Esophagus squamous epithelium (tissue), 5 donors: ENCODE results near the gene LHX1. TPM values are rescaled to one million over a fixed set of nuclear protein-coding genes. Genes with fewer than 3 reads are reported as not detected.

Experiments
- DNase-seq: peaks from one replicate; lab custom pipeline; 2025; lab: John Stamatoyannopoulos, UW
- H3K27ac ChIP-seq, 4 donors: fragments of 200-600 bp; sonication (generic); one replicate each; pipeline ENCODE4 v1.5.1; 2016 to 2019; ENCODE audit warnings: mild to moderate bottlenecking in 1 of 4
- H3K27me3 ChIP-seq, 4 donors: fragments of 200-600 bp; sonication (generic); 1 replicate in 3 of 4; 2 replicates in 1 of 4; pipeline versions ENCODE4 v1.5.1 to v1.6.0; 2017 to 2021; ENCODE audit warnings: antibody characterized with exemption in 1 of 4
- H3K36me3 ChIP-seq, 3 donors: fragments of 200-600 bp; sonication (generic); one replicate each; pipeline ENCODE4 v1.5.1; 2016 to 2019
- H3K4me1 ChIP-seq, 3 donors: fragments of 200-600 bp; sonication (generic); one replicate each; pipeline ENCODE4 v1.5.1; 2017 to 2019
- H3K4me3 ChIP-seq, 4 donors: fragments of 200-600 bp; sonication (generic); 1 replicate in 3 of 4; 2 replicates in 1 of 4; pipeline ENCODE4 v1.5.1; 2016 to 2019; ENCODE audit warnings: mild to moderate bottlenecking in 2 of 4, moderate library complexity in 1 of 4
- H3K9me3 ChIP-seq, 3 donors: fragments of 200-600 bp; sonication (generic); one replicate each; pipeline ENCODE4 v1.5.1; 2016 to 2019
- CTCF ChIP-seq, 6 experiments: fragments of 450-650 bp in 4 of 6; fragments of 200-600 bp in 2 of 6; sonication (generic) in 2 of 6; IDR thresholded peaks; one replicate each; pipeline ENCODE4 v1.5.1; 2016 to 2019; ENCODE audit warnings: antibody characterized with exemption in 6 of 6, mild to moderate bottlenecking in 4 of 6, moderate library complexity in 4 of 6
- POLR2A ChIP-seq, 4 donors: fragments of 450-650 bp; IDR thresholded peaks; one replicate each; pipeline ENCODE4 v1.6.1; 2017; ENCODE audit warnings: antibody characterized with exemption in 4 of 4, mild to moderate bottlenecking in 4 of 4, moderate library complexity in 3 of 4
- WGBS, 2 donors: methylation state at CpG; one replicate each; pipeline ENCODE4 v1.1.5; 2018; 5-methylcytosine and 5-hydroxymethylcytosine counted together
- intact Hi-C: fragments of 100-400 bp; cut with DNase I; formaldehyde crosslinking; loops from one replicate; pipeline ENCODE4 v1.15.0; 2022
- small RNA-seq, 4 donors: library from RNA; depleted of rRNA; stranded (forward); fragments of <200 nt; gene quantifications; one replicate each; pipeline ENCODE3, GENCODE V24; 2016
- total RNA-seq, 4 donors: library from RNA; depleted of rRNA; stranded (reverse); fragments of >200 nt; gene quantifications; one replicate each; pipeline ENCODE4 v1.1.0, GENCODE V29; 2016
- donor health status: DM: yes; HTN: yes; CAD: no.

Gene LHX1
- total RNA-seq, 4 donors from 2014 or later = not detected

DNA sequence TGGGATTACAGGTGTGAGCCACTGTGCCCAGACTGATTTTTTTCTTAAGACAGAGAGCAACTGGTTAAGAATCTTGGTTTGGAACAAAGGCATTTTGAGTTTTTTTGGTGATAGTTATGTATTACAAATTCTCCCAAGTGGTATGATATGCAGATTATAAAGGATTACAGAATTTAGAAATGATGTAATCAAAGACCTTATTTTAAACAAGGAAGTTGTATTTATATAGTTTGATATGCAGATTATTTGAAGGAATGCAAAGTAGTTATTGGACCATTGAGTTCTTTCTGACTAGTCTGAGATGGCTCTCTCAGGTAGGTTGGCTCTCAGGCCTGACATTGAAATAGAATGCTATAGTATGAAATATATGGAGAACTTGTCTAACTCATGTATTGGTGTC is 46.3 kb downstream of the LHX1 start:
- H3K27me3 ChIP-seq = no peaks in the 10 kb centered on the region
- H3K4me1 ChIP-seq = peaks cover 0 to 23% (median 6%) of the 10 kb centered on the region in 3 donors
- intact Hi-C loops = no loop called here
- no peak overlapping the region for H3K4me3 ChIP-seq
- TF ChIP-seq POLR2A (IDR thresholded peaks at IDR 0.05) (no peak), CTCF (IDR thresholded peaks at IDR 0.05) (no peak)
- no peaks in the 10 kb centered on the region for H3K9me3 ChIP-seq
- DNase-seq = no peak
- H3K27ac ChIP-seq = no peak overlapping the region
- peaks cover 0 to 43% (median 8%) of the 10 kb centered on the region in 3 donors for H3K36me3 ChIP-seq

GRCh38 chr17:36989173-36989572 is 51.9 kb downstream of the LHX1 start:
- no peak overlapping the region for H3K4me3 ChIP-seq
- peaks cover 0 to 92% (median 15%) of the 10 kb centered on the region in 3 donors for H3K36me3 ChIP-seq
- intact Hi-C loops = no loop called here
- H3K27me3 ChIP-seq = no peaks in the 10 kb centered on the region
- H3K27ac ChIP-seq = no peak overlapping the region
- DNase-seq = no peak
- 85% methylated on average over 6 of the region's 6 CpGs for WGBS, 2 donors
- TF ChIP-seq POLR2A (IDR thresholded peaks at IDR 0.05) (no peak), CTCF (IDR thresholded peaks at IDR 0.05) (no peak)
- H3K4me1 ChIP-seq = peaks cover 0 to 5% (median 0%) of the 10 kb centered on the region in 3 donors
- H3K9me3 ChIP-seq = no peaks in the 10 kb centered on the region

DNA sequence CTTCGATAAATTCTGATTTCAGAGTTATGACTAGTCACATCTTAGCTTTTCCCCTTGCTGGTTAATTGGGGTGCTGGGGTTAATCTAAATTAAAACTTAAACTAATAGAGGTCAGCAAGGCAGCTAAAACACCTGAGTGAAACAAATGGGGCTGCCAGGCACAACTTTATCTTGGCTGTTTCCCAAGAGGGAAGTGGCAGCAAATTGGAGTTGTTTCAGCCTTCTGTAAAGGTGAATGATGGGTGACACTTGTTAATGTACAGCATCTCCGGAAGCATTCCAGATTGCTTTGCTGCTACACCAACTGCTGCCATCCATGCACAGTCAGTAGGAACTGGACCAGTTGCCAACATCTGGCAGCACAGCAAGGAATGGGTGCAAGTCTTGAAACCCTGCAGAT is 55.4 kb downstream of the LHX1 start:
- Histone ChIP-seq H3K9me3 (no peaks in the 10 kb centered on the region), H3K36me3 (peaks cover 11 to 99% (median 15%) of the 10 kb centered on the region in 3 donors), H3K4me3 (no peak overlapping the region), H3K27me3 (no peaks in the 10 kb centered on the region), H3K27ac (no peak overlapping the region), H3K4me1 (peaks cover 0 to 5% (median 0%) of the 10 kb centered on the region in 3 donors)
- no peak for DNase-seq
- TF ChIP-seq CTCF (IDR thresholded peaks at IDR 0.05) = no peak
- no peak for TF ChIP-seq POLR2A (IDR thresholded peaks at IDR 0.05)
- 83 to 94% methylated on average over 2 of the region's 2 CpGs for WGBS, 2 donors
- intact Hi-C loops = no loop called here

DNA sequence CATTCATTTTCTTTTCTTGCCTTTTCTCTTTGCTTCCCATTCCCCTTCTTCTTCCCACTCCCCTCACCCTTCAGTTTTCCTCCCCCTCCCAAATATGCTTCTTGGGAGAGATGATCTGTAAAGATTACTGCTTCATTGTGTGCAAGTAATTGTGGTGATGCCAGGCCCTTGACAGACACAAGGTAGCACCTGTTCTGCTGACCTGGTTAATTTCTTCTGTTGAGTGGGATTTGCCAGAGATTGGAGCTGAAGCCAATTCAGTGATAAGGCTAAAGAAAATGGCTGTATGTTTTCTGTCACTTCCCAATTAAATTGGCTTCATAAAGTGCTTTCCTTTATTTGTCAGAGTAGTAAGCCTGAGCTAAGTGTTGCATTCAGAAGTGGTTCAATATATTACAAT is 56.0 kb downstream of the LHX1 start:
- intact Hi-C loops = no loop called here
- Histone ChIP-seq H3K4me3 (no peak overlapping the region), H3K4me1 (peaks cover 0 to 5% (median 0%) of the 10 kb centered on the region in 3 donors), H3K36me3 (peaks cover 11 to 99% (median 16%) of the 10 kb centered on the region in 3 donors), H3K27ac (no peak overlapping the region), H3K9me3 (no peaks in the 10 kb centered on the region), H3K27me3 (no peaks in the 10 kb centered on the region)
- no peak for DNase-seq
- TF ChIP-seq CTCF (IDR thresholded peaks at IDR 0.05) (no peak), POLR2A (IDR thresholded peaks at IDR 0.05) (no peak)

Small RNA genes lying within 50 kb of the gene (small RNA-seq; reads per million reads assigned to genes)
- 0 reads per million in 4 donors for gene AC243773.2

Other genes with a start within 250 kb of the LHX1 start
- gene AATF, start 11.5 kb downstream of the LHX1 start, total RNA-seq = 10 to 100 TPM; 22.4 to 36.4 (median 32.4) TPM